ENCODE results near the gene STING1.

- TF ChIP-seq, protein P1, sequence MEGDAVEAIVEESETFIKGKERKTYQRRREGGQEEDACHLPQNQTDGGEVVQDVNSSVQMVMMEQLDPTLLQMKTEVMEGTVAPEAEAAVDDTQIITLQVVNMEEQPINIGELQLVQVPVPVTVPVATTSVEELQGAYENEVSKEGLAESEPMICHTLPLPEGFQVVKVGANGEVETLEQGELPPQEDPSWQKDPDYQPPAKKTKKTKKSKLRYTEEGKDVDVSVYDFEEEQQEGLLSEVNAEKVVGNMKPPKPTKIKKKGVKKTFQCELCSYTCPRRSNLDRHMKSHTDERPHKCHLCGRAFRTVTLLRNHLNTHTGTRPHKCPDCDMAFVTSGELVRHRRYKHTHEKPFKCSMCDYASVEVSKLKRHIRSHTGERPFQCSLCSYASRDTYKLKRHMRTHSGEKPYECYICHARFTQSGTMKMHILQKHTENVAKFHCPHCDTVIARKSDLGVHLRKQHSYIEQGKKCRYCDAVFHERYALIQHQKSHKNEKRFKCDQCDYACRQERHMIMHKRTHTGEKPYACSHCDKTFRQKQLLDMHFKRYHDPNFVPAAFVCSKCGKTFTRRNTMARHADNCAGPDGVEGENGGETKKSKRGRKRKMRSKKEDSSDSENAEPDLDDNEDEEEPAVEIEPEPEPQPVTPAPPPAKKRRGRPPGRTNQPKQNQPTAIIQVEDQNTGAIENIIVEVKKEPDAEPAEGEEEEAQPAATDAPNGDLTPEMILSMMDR (conservative IDR thresholded peaks at IDR 0.05 in 1 of 2, IDR thresholded peaks at IDR 0.05 in 1 of 2; ENCODE audit: low read depth in 1 of 2, low read length in 2 of 2) = no peak
- no peak for TF ChIP-seq EZH2 (IDR thresholded peaks at IDR 0.05; ENCODE audit: low read length, missing control alignments)
Observed at GRCh38 chr5:139531772-139532169, 49.2 kb upstream of the STING1 start.

Measured in fibroblast of lung (primary cell).